ENCODE measurements around the gene LCAT.

DNA sequence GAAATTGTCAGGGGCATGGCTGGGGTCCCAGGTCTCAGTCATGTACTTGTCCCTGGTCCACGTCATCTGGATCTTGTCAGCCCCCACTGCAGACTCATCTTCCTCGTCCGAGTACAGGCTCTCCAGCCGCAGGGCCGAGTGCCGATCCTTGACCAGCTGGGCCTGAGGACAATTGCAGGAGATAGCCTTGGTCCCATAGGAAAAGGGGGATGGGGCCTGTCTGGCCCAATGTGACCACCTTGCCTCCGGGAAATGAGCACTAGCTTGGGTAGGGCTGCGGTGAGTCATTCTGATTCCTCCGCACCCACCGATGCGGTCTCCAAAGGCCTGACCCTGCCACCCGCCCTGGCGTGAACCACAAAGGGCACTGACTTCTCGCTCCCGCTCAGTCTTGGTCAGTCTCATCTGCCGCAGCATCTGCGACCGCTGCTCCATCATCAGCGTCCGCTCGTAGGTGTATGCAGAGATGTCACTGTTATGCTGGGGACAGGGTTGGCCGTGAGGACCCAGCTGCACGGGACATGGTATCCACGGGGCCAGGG, 1.5 kb upstream of the LCAT start:
- TF ChIP-seq POLR2AphosphoS5 (IDR thresholded peaks at IDR 0.05) (no peak), CTCF (IDR thresholded peaks at IDR 0.05) (no peak)

Measured in prostate gland (tissue), 2 donors.